GM12875 (cell line): ENCODE results near the gene GPR107.

ENCODE experiments used
- H3K4me3 ChIP-seq: one replicate; pipeline ENCODE4 v1.5.1; 2011; ENCODE audit warnings: low read depth, low read length, control low read depth
- CTCF ChIP-seq: IDR thresholded peaks from 2 replicates; pipeline ENCODE4 v1.5.1; 2011; ENCODE audit warnings: low read depth, mild to moderate bottlenecking, control low read depth, inconsistent platforms, low read length, moderate library complexity, borderline replicate concordance; ENCODE audit not compliant: insufficient read depth

The GPR107 gene

DNA sequence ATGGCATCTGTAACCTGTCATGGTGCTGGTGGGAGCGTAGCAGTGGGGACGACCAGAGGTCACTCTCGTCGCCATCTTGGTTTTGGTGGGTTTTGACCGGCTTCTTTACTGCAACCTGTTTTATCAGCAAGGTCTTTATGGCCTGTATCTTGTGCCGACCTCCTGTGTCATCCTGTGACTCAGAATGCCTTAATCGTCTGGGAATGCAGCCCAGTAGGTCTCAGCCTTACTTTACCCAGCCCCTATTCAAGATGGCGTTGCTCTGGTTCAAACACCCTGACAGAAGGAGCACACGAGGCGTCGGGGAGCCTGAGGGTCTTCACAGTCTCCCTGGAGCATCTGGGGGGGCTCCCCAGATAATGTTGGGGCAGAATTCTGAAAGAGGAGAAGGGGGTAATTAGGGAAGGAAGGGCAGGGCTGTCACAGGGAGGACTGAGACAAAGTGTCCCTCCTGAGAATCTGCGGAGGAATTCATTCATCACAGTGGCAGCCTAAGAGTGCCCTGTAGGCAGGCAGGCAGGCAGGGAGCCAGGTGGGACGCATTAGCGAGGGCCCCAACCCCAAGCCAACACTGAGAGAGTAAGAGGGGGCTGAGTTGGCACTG, 97.2 kb downstream of the GPR107 start:
- TF ChIP-seq CTCF: no peak
- H3K4me3 ChIP-seq: no peak overlapping the region

GRCh38 chr9:130154816-130155215, 101.1 kb downstream of the GPR107 start:
- TF ChIP-seq CTCF: no peak
- no peak overlapping the region for H3K4me3 ChIP-seq

DNA sequence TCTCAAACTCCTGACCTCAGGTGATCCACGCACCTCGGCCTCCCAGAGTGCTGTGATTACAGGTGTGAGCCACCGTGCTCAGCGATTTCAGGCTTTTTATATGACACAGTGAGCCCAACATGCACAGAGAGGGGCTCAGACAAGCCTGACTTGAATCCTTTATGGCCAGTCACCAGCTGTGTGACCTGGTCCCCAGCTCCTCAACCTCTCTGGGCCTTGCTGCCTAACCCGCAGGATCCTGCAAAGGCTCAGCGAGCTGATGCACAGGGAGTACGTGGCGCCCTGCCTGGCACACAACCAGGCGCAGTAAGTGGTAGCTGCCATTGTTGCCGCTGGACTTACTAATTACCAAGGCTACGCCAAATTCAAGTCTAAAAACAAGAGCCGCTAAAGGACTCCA, 101.9 kb downstream of the GPR107 start:
- no peak overlapping the region for H3K4me3 ChIP-seq
- TF ChIP-seq CTCF: no peak

DNA sequence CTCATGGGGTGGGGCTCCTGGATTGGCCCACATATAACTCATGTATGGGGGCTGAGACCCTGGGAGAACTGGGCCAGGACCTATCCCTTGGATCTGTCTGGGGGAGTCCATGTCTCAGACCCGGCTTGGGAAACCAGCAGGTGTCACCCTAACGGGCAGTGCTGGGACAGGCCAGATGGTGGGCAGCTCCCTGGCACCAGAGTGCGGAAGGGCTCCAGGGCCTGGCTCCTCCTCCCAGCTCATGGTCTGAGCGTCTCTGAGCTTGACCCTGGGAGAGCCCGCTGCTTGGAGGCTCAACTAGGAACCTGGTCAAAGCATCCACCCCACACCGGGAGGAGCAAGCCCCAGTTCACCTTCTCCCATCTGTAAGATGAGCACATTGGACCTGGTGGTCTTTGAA, 103.0 kb downstream of the GPR107 start:
- H3K4me3 ChIP-seq: no peak overlapping the region
- no peak for TF ChIP-seq CTCF

GRCh38 chr9:130157079-130157478, 103.4 kb downstream of the GPR107 start:
- TF ChIP-seq CTCF: no peak
- no peak overlapping the region for H3K4me3 ChIP-seq

DNA sequence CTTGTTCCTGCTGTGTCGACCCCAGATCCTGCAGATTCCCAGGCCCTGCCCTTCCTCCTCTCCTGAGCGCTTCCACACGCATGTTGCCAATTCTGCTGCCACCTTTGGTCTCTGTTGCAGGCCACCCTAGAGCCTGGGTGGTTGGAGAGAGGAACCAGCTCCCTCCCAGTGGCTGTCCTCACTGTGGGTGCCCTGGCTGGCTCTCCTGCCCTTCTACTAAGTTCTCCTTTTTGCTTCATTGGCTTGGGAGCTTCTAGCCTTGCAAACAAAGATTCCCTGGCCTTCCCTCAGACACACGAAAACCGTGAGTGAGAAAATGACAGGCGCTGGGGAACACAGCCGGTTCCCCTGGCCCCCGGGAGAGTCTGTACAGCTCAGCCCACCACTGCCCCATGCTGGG, 104.3 kb downstream of the GPR107 start:
- H3K4me3 ChIP-seq: no peak overlapping the region
- no peak for TF ChIP-seq CTCF

DNA sequence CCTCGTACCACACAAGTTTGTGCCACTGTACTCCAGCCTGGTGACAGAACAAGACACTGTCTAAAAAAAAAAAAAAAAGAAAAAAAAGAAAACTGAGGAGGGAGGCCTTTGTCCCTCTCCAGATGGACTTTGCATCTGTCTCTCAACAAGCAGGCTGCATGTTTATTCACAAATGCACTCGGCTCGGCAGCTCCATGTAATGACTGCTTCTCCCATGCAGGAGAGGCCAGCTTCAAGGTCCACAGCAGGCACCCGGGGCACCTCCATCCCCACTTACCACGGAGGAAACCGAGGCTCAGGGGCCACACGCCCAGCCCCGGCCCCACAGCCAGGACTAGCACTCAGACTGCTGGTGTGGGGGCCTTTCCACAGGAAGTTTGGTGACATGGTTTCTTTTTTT, 105.4 kb downstream of the GPR107 start:
- no peak overlapping the region for H3K4me3 ChIP-seq
- TF ChIP-seq CTCF: no peak
